ENCODE measurements around the gene MYO7A. TPM values are rescaled to one million over a fixed set of nuclear protein-coding genes. Genes with fewer than 3 reads are reported as not detected.

MYO7A gene
- total RNA-seq, 2 experiments from 2014 or later: 0.07 to 0.15 TPM

DNA sequence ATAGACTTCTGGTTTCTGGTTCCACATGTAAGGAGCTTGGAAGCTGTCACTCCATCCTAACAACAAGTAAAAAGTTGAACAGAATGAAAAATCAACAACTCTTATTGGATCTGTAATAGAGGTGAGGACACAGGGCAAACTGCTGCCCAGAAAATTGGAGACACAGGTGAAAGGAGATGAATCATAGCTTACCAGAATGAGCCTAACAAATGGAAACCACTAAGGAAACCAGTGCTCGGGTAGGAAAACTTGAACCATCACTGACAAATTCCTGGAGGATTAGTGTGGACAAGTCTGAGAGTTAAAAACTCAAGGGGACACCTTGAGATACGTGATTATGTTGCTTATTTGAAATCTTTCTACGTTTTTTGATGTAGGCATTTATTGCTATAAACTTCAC lies 121.4 kb downstream of the MYO7A start:
- POLR2A ChIA-PET: interaction anchor here (0.6 to 0.7 kb wide), 2 partner anchors 245 to 276 kb away, joined by 3 to 4 read pairs; no protein-coding TSS in a partner anchor
- Mint-ChIP-seq H3K4me3 (no peak overlapping the region), H3K27me3 (no peaks in the 10 kb centered on the region), H3K36me3 (ENCODE audit: low read depth) (no peaks in the 10 kb centered on the region), H3K4me1 (peaks cover 2% of the 10 kb centered on the region), H3K9me3 (peaks cover 20% of the 10 kb centered on the region), H3K27ac (no peak overlapping the region)
- DNase-seq: no peak
- CTCF ChIA-PET: interaction anchor here (0.7 to 1.7 kb wide), 2 partner anchors 10 to 32 kb away, joined by 4 to 6 read pairs; no protein-coding TSS in a partner anchor

DNA sequence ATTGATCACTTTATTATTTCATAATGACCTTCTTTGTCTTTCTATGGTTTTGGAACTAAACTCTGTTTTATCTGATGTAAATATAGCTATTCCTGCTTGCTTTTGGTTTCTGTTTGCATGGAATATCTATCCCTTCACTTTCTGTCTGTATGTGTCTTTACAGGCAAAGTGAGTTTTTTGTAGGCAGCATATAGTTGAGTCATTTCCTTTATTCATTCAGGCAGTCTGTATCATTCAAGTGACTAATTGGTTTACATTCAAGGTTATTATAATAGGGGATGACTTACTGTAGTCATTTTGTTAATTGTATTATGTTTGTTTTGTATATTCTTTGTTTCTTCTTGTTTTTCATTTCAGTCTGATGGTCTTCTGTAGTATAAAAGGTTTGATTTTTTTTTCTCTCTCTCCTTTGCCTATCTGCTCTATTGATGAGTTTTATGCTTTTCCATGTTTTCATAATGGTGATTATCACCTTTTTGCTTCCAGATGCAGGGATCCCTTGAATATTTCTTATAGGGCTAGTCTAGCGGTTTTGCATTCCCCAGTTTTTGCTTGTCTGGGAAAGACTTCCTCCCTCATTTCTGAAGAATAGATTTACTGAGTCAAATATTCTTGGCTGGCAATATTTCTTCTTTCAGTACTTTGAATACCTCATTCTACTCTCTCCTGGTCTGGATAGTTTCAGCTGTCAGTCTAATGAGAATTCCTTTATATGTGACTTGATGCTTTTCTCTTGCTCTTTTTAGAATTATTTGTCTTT lies 123.0 kb downstream of the MYO7A start:
- no peaks in the 10 kb centered on the region for H3K27me3 Mint-ChIP-seq
- H3K4me3 Mint-ChIP-seq: no peak overlapping the region
- no peak for DNase-seq
- H3K9me3 Mint-ChIP-seq: peaks cover 22% of the 10 kb centered on the region
- POLR2A ChIA-PET: no interaction called here
- CTCF ChIA-PET: no interaction called here
- H3K27ac Mint-ChIP-seq: no peak overlapping the region
- H3K4me1 Mint-ChIP-seq: no peaks in the 10 kb centered on the region
- H3K36me3 Mint-ChIP-seq (ENCODE audit: low read depth): no peaks in the 10 kb centered on the region

DNA sequence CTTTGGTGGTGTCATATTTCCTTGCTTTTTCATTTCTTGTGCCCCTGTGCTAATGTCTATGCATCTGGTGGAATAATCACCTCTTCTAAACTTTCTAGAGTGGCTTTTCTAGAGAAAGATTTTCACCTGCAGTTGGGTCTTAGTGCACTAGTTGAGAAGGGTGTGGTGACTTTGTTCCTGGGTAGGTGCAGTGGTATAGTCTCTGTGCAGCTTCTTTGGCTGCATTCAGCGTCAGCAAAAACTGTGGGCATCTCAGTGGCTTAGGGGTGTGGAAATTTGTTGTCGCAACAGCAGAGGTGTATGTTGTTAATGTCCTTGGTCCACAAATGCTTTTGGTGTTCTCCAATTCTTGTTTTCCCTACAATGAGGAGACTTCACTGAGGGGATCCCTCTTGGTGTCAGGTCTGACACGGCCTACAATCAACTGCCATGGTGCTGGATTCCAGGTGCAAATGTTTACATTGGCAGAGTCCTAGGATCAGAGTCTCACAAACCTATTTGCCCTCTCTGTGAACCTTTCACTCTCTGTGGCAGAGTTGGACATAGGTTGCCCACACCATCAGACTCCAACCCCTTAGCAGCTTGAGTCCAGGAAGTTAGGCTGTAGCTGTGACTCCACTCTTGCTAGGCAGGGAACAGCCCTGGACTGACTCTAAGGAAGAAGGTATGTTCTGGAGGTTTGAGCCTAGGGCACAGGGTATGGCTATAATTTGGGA lies 124.7 kb downstream of the MYO7A start:
- Mint-ChIP-seq H3K27ac (no peak overlapping the region), H3K27me3 (peaks cover 3% of the 10 kb centered on the region), H3K36me3 (ENCODE audit: low read depth) (no peaks in the 10 kb centered on the region), H3K9me3 (peaks cover 22% of the 10 kb centered on the region), H3K4me1 (no peaks in the 10 kb centered on the region), H3K4me3 (no peak overlapping the region)
- DNase-seq: no peak
- ChIA-PET POLR2A (no interaction called here), CTCF (interaction anchor here (1.1 to 1.5 kb wide), 3 partner anchors 9 to 39 kb away, joined by 3 read pairs; no protein-coding TSS in a partner anchor)

DNA sequence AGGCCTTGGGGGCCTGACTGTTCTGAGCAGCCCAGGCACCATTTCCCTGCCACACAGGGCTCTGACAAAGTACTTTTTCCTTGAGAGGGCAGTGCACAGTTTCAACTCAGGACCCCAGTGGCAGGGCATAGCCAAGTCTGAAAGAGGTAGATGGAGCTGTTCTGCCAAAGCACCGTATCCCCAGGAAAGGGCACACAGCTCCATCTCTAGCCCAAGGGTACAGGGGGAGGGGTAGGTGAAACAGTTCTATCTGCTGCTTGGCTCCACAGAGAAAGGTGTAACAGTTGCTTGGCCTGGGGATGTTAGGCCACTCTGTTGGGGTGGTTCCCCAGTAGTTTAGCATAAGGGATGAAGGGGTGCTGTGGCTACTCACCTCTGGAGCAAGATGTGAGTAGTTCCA lies 125.6 kb downstream of the MYO7A start:
- Mint-ChIP-seq H3K4me1 (no peaks in the 10 kb centered on the region), H3K36me3 (ENCODE audit: low read depth) (no peaks in the 10 kb centered on the region), H3K27me3 (peaks cover 4% of the 10 kb centered on the region), H3K27ac (no peak overlapping the region), H3K4me3 (no peak overlapping the region), H3K9me3 (peaks cover 22% of the 10 kb centered on the region)
- CTCF ChIA-PET: interaction anchor here (0.6 to 1.5 kb wide), 4 partner anchors 8 to 209 kb away, joined by 3 to 4 read pairs (median 3); no protein-coding TSS in a partner anchor
- no peak for DNase-seq
- POLR2A ChIA-PET: no interaction called here

DNA sequence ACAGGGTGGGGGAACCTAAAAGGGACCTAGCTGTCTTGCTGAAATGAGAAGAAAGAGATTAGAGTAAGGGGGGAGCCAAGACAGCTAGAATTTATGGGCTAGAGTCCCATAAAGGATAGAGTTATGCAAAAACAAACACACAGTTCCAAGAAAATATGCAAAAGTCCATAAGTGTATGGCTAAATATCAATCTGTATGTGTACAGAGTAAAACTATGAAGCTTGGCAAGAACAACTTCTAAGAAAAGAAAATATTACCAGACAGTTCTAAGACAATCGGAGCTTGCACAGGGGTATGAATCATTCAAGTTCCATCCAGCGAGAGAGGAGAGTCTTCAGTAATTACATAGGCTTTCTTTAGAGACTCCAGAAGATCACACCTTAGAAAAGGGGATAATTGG lies 131.6 kb downstream of the MYO7A start:
- no peak for DNase-seq
- Mint-ChIP-seq H3K4me1 (no peaks in the 10 kb centered on the region), H3K27me3 (peaks cover 31% of the 10 kb centered on the region), H3K9me3 (peaks cover 11% of the 10 kb centered on the region), H3K27ac (no peak overlapping the region), H3K4me3 (no peak overlapping the region), H3K36me3 (ENCODE audit: low read depth) (no peaks in the 10 kb centered on the region)
- CTCF ChIA-PET: interaction anchor here (1.8 kb wide), 1 partner anchor 10 kb away, joined by 6 read pairs; no protein-coding TSS in a partner anchor
- POLR2A ChIA-PET: no interaction called here

DNA sequence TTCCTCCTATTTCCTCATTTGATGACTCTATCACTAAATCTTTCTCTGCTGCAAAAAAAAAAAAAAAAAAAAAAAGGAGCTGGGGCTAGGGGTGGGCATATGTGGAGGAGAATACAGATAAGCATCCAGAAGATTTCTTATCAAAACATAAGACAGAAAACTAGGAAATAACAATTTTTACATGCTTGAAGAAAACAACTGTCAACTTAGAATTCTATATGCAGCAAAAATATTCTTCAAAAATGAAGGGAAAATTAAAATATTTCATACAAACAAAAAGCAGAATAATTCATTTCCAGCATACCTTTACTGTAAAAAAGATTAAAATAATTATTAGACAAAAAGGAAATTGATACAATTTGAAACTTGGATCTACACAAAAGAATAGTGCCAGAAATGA lies 134.8 kb downstream of the MYO7A start:
- ChIA-PET CTCF (no interaction called here), POLR2A (no interaction called here)
- Mint-ChIP-seq H3K27me3 (peaks cover 33% of the 10 kb centered on the region), H3K9me3 (peaks cover 8% of the 10 kb centered on the region), H3K27ac (no peak overlapping the region), H3K4me3 (no peak overlapping the region), H3K4me1 (no peaks in the 10 kb centered on the region), H3K36me3 (ENCODE audit: low read depth) (no peaks in the 10 kb centered on the region)
- no peak for DNase-seq

Other genes starting within 250 kb of the MYO7A start
- gene B3GNT6, start 93.8 kb upstream of the MYO7A start, total RNA-seq: not detected
- gene CAPN5, start 61.3 kb upstream of the MYO7A start, total RNA-seq: under 1 TPM; 0.81 to 0.89 TPM
- gene OMP, start 25.4 kb upstream of the MYO7A start, total RNA-seq: not detected
- not detected for gene GDPD4, start 173.4 kb downstream of the MYO7A start, total RNA-seq

Data from activated CD4-positive, alpha-beta T cell treated with anti-CD3 and anti-CD28 coated beads, Interleukin-2, amount 10 ng/mL, durations not matched to agents 7 days and 5 days (primary cell).